ENCODE results near the gene B9D1. TPM values are rescaled to one million over a fixed set of nuclear protein-coding genes. Genes with fewer than 3 reads are reported as not detected.

Gene B9D1
- total RNA-seq, 2 donors from 2014 or later: 37.7 to 42.8 TPM

DNA sequence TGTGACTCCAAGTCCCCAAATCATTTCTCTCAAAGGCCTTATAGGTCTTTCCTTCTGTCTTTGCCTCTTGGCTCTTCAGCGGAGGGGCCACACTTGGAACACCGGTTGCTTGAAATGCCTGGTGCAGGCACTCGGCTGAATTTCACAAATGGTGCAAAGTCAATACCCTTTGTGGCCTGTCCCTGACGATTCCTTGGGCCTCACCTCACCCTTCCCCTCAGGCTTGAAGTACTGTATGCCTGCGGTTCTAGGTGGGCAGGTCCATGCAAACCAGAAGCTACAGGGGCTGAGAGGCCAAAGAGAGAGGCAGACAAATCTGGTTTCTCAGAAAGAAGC, 4.1 kb upstream of the B9D1 start:
- no peaks in the 10 kb centered on the region for H3K27me3 Mint-ChIP-seq (ENCODE audit: insufficient read depth)
- Histone ChIP-seq H3K9me3 (ENCODE audit: control insufficient read depth, low read length) (no peaks in the 10 kb centered on the region), H3K36me3 (ENCODE audit: control insufficient read depth, insufficient read depth, low read length) (no peaks in the 10 kb centered on the region), H3K27me3 (ENCODE audit: control insufficient read depth, insufficient read depth, low read length, poor library complexity, severe bottlenecking) (no peaks in the 10 kb centered on the region), H3K9ac (ENCODE audit: extremely low read depth, low read length, poor library complexity, severe bottlenecking) (no peak overlapping the region), H3K4me3 (ENCODE audit: low read length) (no peak overlapping the region), H3K4me1 (ENCODE audit: control insufficient read depth, insufficient read depth, low read length) (peaks cover 3% of the 10 kb centered on the region), H3K27ac (ENCODE audit: low read depth, low read length) (no peak overlapping the region)
- H3K4me1 Mint-ChIP-seq: peaks cover 17% of the 10 kb centered on the region
- TF ChIP-seq, protein P1, sequence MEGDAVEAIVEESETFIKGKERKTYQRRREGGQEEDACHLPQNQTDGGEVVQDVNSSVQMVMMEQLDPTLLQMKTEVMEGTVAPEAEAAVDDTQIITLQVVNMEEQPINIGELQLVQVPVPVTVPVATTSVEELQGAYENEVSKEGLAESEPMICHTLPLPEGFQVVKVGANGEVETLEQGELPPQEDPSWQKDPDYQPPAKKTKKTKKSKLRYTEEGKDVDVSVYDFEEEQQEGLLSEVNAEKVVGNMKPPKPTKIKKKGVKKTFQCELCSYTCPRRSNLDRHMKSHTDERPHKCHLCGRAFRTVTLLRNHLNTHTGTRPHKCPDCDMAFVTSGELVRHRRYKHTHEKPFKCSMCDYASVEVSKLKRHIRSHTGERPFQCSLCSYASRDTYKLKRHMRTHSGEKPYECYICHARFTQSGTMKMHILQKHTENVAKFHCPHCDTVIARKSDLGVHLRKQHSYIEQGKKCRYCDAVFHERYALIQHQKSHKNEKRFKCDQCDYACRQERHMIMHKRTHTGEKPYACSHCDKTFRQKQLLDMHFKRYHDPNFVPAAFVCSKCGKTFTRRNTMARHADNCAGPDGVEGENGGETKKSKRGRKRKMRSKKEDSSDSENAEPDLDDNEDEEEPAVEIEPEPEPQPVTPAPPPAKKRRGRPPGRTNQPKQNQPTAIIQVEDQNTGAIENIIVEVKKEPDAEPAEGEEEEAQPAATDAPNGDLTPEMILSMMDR (conservative IDR thresholded peaks at IDR 0.05): no peak
- no peak overlapping the region for H3K27ac Mint-ChIP-seq
- H3K9me3 Mint-ChIP-seq: no peaks in the 10 kb centered on the region
- peak; percentile 45 for DNase-seq
- 93 to 94% methylated on average over 5 of the region's 5 CpGs for WGBS, 2 experiments (ENCODE audit: insufficient coverage in 1 of 2, insufficient read length in 1 of 2)
- H3K4me3 Mint-ChIP-seq: no peak overlapping the region
- peaks cover 7% of the 10 kb centered on the region for H3K36me3 Mint-ChIP-seq (ENCODE audit: low read depth)

DNA sequence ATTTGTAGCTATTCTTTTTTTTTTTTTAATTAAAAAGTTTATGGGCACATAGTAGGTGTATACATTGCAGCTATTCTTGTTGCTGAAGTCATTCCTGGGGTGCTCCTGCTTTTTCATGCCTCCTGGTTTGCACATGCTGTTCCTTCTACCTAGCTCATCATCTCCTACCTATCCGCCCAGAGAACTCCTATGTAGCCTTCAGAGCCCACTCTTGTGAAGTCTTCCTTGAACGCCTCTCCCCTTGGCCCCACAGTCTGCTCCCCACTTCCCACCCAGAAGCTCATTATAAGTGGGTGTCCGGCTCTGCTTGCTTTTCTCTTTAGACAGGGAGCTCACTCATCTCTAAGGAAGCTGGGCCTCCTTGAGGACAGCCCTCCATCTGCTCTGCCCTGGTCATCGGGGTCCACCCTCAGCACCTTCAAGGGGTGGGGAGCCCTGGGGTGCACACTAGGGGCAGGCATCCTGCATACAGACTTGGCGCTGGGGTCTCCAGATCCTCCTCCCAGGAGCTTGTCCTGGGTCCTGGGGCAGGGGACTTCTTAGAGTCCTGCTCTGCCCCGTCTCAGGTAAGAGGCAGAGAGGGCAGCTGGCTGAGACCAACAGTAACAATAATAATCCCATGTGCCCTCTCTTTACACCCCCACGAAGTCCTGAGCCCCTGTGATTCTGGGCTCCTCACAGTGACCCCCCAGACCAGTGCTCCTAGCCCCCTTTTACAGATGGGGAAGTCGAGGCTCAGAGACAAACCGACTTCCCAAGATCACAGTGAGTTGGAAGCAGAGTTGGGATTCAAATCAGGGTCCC, 3.5 kb upstream of the B9D1 start:
- Mint-ChIP-seq H3K27ac (no peak overlapping the region), H3K27me3 (ENCODE audit: insufficient read depth) (no peaks in the 10 kb centered on the region), H3K9me3 (no peaks in the 10 kb centered on the region), H3K4me1 (peaks cover 21% of the 10 kb centered on the region), H3K36me3 (ENCODE audit: low read depth) (peaks cover 7% of the 10 kb centered on the region), H3K4me3 (no peak overlapping the region)
- 87 to 89% methylated on average over 8 to 9 of the region's 9 CpGs for WGBS, 2 experiments (ENCODE audit: insufficient coverage in 1 of 2, insufficient read length in 1 of 2)
- Histone ChIP-seq H3K36me3 (ENCODE audit: control insufficient read depth, insufficient read depth, low read length) (no peaks in the 10 kb centered on the region), H3K27me3 (ENCODE audit: control insufficient read depth, insufficient read depth, low read length, poor library complexity, severe bottlenecking) (no peaks in the 10 kb centered on the region), H3K4me1 (ENCODE audit: control insufficient read depth, insufficient read depth, low read length) (peaks cover 3% of the 10 kb centered on the region), H3K27ac (ENCODE audit: low read depth, low read length) (no peak overlapping the region), H3K9me3 (ENCODE audit: control insufficient read depth, low read length) (no peaks in the 10 kb centered on the region), H3K4me3 (ENCODE audit: low read length) (no peak overlapping the region), H3K9ac (ENCODE audit: extremely low read depth, low read length, poor library complexity, severe bottlenecking) (no peak overlapping the region)
- TF ChIP-seq, protein P1 (conservative IDR thresholded peaks at IDR 0.05): no peak
- peak; percentile 42 for DNase-seq

DNA sequence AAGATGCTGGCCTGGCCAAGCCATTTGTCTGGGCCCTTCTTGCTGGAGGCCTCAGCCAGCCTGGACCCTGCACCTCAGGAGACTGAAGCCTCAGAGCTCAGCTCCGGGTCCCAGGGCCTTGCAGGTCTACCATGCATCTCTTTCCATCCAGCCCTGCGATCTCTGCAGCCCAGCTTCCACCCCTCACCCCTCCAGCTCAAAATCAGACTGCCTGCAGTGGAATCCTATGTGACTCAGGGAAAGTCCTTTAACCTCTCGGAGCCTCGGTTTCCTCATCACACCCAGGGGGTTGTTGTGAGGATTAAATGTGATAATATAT, 2.9 kb upstream of the B9D1 start:
- H3K27me3 ChIP-seq (ENCODE audit: control insufficient read depth, insufficient read depth, low read length, poor library complexity, severe bottlenecking): no peaks in the 10 kb centered on the region
- H3K36me3 Mint-ChIP-seq (ENCODE audit: low read depth): peaks cover 7% of the 10 kb centered on the region
- H3K9ac ChIP-seq (ENCODE audit: extremely low read depth, low read length, poor library complexity, severe bottlenecking): no peak overlapping the region
- H3K36me3 ChIP-seq (ENCODE audit: control insufficient read depth, insufficient read depth, low read length): no peaks in the 10 kb centered on the region
- H3K4me1 Mint-ChIP-seq: peaks cover 21% of the 10 kb centered on the region
- H3K9me3 Mint-ChIP-seq: no peaks in the 10 kb centered on the region
- 95% methylated on average over 4 of the region's 4 CpGs; no CpG with 5 or more reads in 1 of the 2 experiments for WGBS, 2 experiments (ENCODE audit: insufficient coverage in 1 of 2, insufficient read length in 1 of 2)
- H3K4me1 ChIP-seq (ENCODE audit: control insufficient read depth, insufficient read depth, low read length): peaks cover 3% of the 10 kb centered on the region
- H3K27me3 Mint-ChIP-seq (ENCODE audit: insufficient read depth): no peaks in the 10 kb centered on the region
- TF ChIP-seq, protein P1 (conservative IDR thresholded peaks at IDR 0.05): no peak
- H3K4me3 Mint-ChIP-seq: no peak overlapping the region
- no peak overlapping the region for H3K27ac Mint-ChIP-seq
- DNase-seq: no peak
- no peaks in the 10 kb centered on the region for H3K9me3 ChIP-seq (ENCODE audit: control insufficient read depth, low read length)
- no peak overlapping the region for H3K27ac ChIP-seq (ENCODE audit: low read depth, low read length)
- no peak overlapping the region for H3K4me3 ChIP-seq (ENCODE audit: low read length)
